Measurements from ENCODE around the gene TNRC6A. TPM values are rescaled to one million over a fixed set of nuclear protein-coding genes. Genes with fewer than 3 reads are reported as not detected.

Gene TNRC6A
- total RNA-seq (2014; rRNA removed; shearing (Covaris generic)) = 37.3 and 41.7 TPM in 2 replicates

GRCh38 chr16:24729243-24729950 lies at the start of gene TNRC6A:
TNRC6A (plus strand) TSS chr16:24729651; CDS start chr16:24729842, 191 bp downstream.
- peaks cover 7% of the 10 kb centered on the region for H3K36me3 ChIP-seq (replicated peaks; ENCODE audit: control insufficient read depth, insufficient read depth, low read length)
- DNase-seq = peak; percentile 94
- H3K27me3 ChIP-seq (ENCODE audit: control insufficient read depth, insufficient read depth, low read length) = no peaks in the 10 kb centered on the region
- H3K4me3 ChIP-seq (ENCODE audit: insufficient read depth, low read depth, low read length) = peak within 1 kb of the TSS; percentile 75

- no peak for DNase-seq
- no peaks in the 10 kb centered on the region for H3K27me3 ChIP-seq (ENCODE audit: control insufficient read depth, insufficient read depth, low read length)
- H3K36me3 ChIP-seq (replicated peaks; ENCODE audit: control insufficient read depth, insufficient read depth, low read length) = no peaks in the 10 kb centered on the region
- H3K4me3 ChIP-seq (ENCODE audit: insufficient read depth, low read depth, low read length) = no peak overlapping the region
Observed at GRCh38 chr16:24681793-24682192, 47.7 kb upstream of the TNRC6A start.

- Histone ChIP-seq H3K27me3 (ENCODE audit: control insufficient read depth, insufficient read depth, low read length) (no peaks in the 10 kb centered on the region), H3K36me3 (replicated peaks; ENCODE audit: control insufficient read depth, insufficient read depth, low read length) (no peaks in the 10 kb centered on the region), H3K4me3 (ENCODE audit: insufficient read depth, low read depth, low read length) (no peak overlapping the region)
- DNase-seq = no peak
Observed at GRCh38 chr16:24683250-24683649, 46.2 kb upstream of the TNRC6A start.

GRCh38 chr16:24683847-24684493 lies 45.5 kb upstream of the TNRC6A start:
- no peaks in the 10 kb centered on the region for H3K36me3 ChIP-seq (replicated peaks; ENCODE audit: control insufficient read depth, insufficient read depth, low read length)

GRCh38 chr16:24685539-24686432 lies 43.7 kb upstream of the TNRC6A start:
- DNase-seq = peak; percentile 54
- Histone ChIP-seq H3K4me3 (ENCODE audit: insufficient read depth, low read depth, low read length) (no peak overlapping the region), H3K27me3 (ENCODE audit: control insufficient read depth, insufficient read depth, low read length) (no peaks in the 10 kb centered on the region), H3K36me3 (replicated peaks; ENCODE audit: control insufficient read depth, insufficient read depth, low read length) (no peaks in the 10 kb centered on the region)

More at GRCh38 chr16:24683847-24684493, 45.5 kb upstream of the TNRC6A start:
- Histone ChIP-seq H3K4me3 (ENCODE audit: insufficient read depth, low read depth, low read length) (no peak overlapping the region), H3K27me3 (ENCODE audit: control insufficient read depth, insufficient read depth, low read length) (no peaks in the 10 kb centered on the region)
- no peak for DNase-seq

- no peaks in the 10 kb centered on the region for H3K27me3 ChIP-seq (ENCODE audit: control insufficient read depth, insufficient read depth, low read length)
- H3K36me3 ChIP-seq (replicated peaks; ENCODE audit: control insufficient read depth, insufficient read depth, low read length) = no peaks in the 10 kb centered on the region
- no peak overlapping the region for H3K4me3 ChIP-seq (ENCODE audit: insufficient read depth, low read depth, low read length)
- DNase-seq = peak; percentile 49
Observed at GRCh38 chr16:24686678-24687077, 42.8 kb upstream of the TNRC6A start.

GRCh38 chr16:24688359-24688758 lies 41.1 kb upstream of the TNRC6A start:
- Histone ChIP-seq H3K27me3 (ENCODE audit: control insufficient read depth, insufficient read depth, low read length) (no peaks in the 10 kb centered on the region), H3K4me3 (ENCODE audit: insufficient read depth, low read depth, low read length) (no peak overlapping the region), H3K36me3 (replicated peaks; ENCODE audit: control insufficient read depth, insufficient read depth, low read length) (no peaks in the 10 kb centered on the region)
- DNase-seq = no peak

- no peaks in the 10 kb centered on the region for H3K27me3 ChIP-seq (ENCODE audit: control insufficient read depth, insufficient read depth, low read length)
- no peaks in the 10 kb centered on the region for H3K36me3 ChIP-seq (replicated peaks; ENCODE audit: control insufficient read depth, insufficient read depth, low read length)
- H3K4me3 ChIP-seq (ENCODE audit: insufficient read depth, low read depth, low read length) = no peak overlapping the region
- peak; percentile 66 for DNase-seq
Observed at GRCh38 chr16:24689128-24689527, 40.3 kb upstream of the TNRC6A start.

GRCh38 chr16:24692854-24693253 lies 36.6 kb upstream of the TNRC6A start:
- H3K4me3 ChIP-seq (ENCODE audit: insufficient read depth, low read depth, low read length) = no peak overlapping the region

GRCh38 chr16:24694931-24695330 lies 34.5 kb upstream of the TNRC6A start:
- Histone ChIP-seq H3K4me3 (ENCODE audit: insufficient read depth, low read depth, low read length) (no peak overlapping the region), H3K27me3 (ENCODE audit: control insufficient read depth, insufficient read depth, low read length) (no peaks in the 10 kb centered on the region), H3K36me3 (replicated peaks; ENCODE audit: control insufficient read depth, insufficient read depth, low read length) (no peaks in the 10 kb centered on the region)
- DNase-seq = no peak

More at GRCh38 chr16:24692854-24693253, 36.6 kb upstream of the TNRC6A start:
- H3K36me3 ChIP-seq (replicated peaks; ENCODE audit: control insufficient read depth, insufficient read depth, low read length) = no peaks in the 10 kb centered on the region
- DNase-seq = no peak
- H3K27me3 ChIP-seq (ENCODE audit: control insufficient read depth, insufficient read depth, low read length) = no peaks in the 10 kb centered on the region

- Histone ChIP-seq H3K36me3 (replicated peaks; ENCODE audit: control insufficient read depth, insufficient read depth, low read length) (no peaks in the 10 kb centered on the region), H3K4me3 (ENCODE audit: insufficient read depth, low read depth, low read length) (no peak overlapping the region), H3K27me3 (ENCODE audit: control insufficient read depth, insufficient read depth, low read length) (no peaks in the 10 kb centered on the region)
- no peak for DNase-seq
Observed at GRCh38 chr16:24696699-24697098, 32.8 kb upstream of the TNRC6A start.

GRCh38 chr16:24698308-24698707 lies 31.1 kb upstream of the TNRC6A start:
- H3K4me3 ChIP-seq (ENCODE audit: insufficient read depth, low read depth, low read length) = no peak overlapping the region
- no peaks in the 10 kb centered on the region for H3K27me3 ChIP-seq (ENCODE audit: control insufficient read depth, insufficient read depth, low read length)
- no peak for DNase-seq
- H3K36me3 ChIP-seq (replicated peaks; ENCODE audit: control insufficient read depth, insufficient read depth, low read length) = no peaks in the 10 kb centered on the region

GRCh38 chr16:24699151-24699723 lies 30.2 kb upstream of the TNRC6A start:
- no peak for DNase-seq
- no peaks in the 10 kb centered on the region for H3K36me3 ChIP-seq (replicated peaks; ENCODE audit: control insufficient read depth, insufficient read depth, low read length)
- H3K27me3 ChIP-seq (ENCODE audit: control insufficient read depth, insufficient read depth, low read length) = no peaks in the 10 kb centered on the region
- no peak overlapping the region for H3K4me3 ChIP-seq (ENCODE audit: insufficient read depth, low read depth, low read length)

Data from H7 (cell line).